GM18520 (cell line): ENCODE results near the gene MAPKAP1.
"Not testable (repeated sequence)": the region's sequence is repeated elsewhere in the genome, so short reads cannot be mapped to it uniquely, and the experiment has no call there.

ENCODE experiments used
- ATAC-seq: cut with Tn5 transposase; IDR thresholded peaks from one replicate; pipeline ENCODE4 v1.9.1; 2021; ENCODE audit not compliant: unreplicated experiment

Gene MAPKAP1

GRCh38 chr9:125570246-125570645 lies 136.8 kb downstream of the MAPKAP1 start:
- no peak for ATAC-seq

GRCh38 chr9:125568621-125569020 lies 138.4 kb downstream of the MAPKAP1 start:
- ATAC-seq = no peak

GRCh38 chr9:125566051-125566450 lies 141.0 kb downstream of the MAPKAP1 start:
- not testable (repeated sequence) for ATAC-seq

DNA sequence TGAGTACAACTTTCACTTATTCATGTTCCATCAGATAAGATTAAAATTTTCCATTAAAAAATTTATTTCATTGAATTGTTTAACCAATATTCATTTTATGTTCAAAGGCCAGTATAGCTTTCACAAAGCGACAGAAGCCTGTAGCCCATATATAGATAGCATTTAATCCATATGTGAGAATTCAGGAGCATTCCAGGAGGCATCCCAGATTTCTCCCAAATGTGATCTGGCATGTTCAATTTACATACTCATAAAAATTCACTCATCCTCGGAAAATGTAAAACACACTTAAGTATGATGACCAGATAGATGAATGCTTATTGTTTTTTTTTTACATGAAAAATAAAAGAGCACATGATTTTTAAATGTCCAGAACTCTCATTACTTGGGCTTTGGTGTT lies 141.9 kb downstream of the MAPKAP1 start:
- ATAC-seq = no peak

DNA sequence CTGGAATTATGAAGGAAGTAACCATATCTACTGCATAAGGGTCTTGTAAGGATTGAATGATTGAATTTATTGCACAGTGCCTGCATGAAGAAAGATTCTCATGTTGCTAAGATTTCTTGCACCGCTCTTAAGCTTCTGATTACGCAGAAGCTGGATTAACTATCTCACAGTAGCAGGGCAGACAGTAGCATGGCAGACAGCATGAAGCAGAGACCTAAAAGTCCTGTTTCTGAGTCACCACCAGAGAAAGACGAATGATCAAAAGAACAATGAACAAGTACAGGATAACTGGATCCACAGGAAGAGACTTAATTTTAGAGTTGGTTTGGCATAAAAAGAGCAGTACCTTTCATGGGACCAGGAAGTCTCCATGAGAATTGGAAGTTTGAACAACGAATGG lies 142.4 kb downstream of the MAPKAP1 start:
- ATAC-seq = no peak

DNA sequence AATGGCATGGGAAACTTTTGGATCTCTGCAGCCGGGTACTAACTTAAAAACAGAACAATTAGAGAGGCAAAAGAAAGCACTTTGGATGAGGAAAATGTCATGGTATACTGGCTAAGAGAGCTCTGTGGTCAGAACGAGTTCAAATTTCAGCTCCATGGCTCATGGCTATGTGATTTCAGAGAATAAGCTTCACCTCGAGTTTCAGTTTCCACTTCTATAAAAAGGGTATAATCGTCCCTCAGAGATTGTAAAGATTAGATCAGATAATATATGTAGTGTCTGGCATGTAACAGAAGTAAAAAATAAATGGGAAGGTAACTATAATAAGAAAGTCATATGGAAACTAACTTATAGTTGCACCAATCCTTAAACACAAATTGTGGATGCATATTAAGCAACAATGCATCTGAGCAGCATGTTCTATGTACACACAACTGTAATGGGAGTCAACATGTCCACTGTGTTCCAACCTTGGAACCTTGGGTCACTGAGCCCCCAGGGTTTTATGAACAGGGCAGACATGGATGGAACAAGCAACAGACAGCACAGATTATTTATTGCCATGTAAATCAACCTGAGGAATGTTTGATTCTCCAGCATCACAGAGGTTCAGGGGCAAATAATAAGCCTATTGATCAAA lies 145.4 kb downstream of the MAPKAP1 start:
- peak; percentile 47 for ATAC-seq

DNA sequence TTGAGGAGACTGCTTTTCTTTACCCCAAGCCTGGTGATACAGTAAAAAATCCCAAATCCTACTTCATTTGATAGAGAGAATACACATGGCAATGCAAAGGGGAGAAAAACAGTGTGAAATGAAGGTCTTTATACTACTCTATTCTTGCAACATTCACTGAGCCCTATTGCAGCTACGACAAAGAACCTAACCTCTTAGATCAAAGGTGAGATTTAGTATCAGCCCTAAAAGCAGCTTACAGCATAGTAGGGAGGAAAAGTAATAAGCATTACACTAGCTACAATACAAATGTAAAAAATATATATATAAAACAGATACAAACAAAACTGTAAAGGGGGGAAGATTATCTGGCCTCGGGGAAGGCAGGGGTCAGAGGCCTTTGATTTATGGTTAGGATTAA lies 147.1 kb downstream of the MAPKAP1 start:
- no peak for ATAC-seq

GRCh38 chr9:125559194-125559593 lies 147.8 kb downstream of the MAPKAP1 start:
- ATAC-seq = no peak

GRCh38 chr9:125558453-125559092 lies 148.4 kb downstream of the MAPKAP1 start:
- no peak for ATAC-seq

- no peak for ATAC-seq
Observed at GRCh38 chr9:125556046-125556721, 150.8 kb downstream of the MAPKAP1 start.

DNA sequence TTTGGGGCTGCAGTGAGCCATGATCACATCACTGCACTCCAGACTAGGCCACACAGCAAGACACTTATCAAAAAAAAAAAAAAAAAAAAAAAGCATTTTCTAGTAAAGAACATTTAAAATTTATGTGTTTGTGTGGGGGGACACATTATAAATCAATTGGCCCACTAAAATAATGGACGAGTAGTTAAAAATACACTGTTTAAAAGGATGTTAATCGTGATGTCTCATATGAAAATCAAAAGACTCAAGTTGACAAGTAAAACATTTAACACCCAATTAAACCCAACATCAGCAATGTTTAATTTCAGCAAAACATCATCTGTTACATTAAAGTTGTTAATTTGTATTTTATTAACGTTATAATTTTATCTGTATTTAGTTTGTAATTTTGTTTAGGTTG lies 152.3 kb downstream of the MAPKAP1 start:
- ATAC-seq = no peak

DNA sequence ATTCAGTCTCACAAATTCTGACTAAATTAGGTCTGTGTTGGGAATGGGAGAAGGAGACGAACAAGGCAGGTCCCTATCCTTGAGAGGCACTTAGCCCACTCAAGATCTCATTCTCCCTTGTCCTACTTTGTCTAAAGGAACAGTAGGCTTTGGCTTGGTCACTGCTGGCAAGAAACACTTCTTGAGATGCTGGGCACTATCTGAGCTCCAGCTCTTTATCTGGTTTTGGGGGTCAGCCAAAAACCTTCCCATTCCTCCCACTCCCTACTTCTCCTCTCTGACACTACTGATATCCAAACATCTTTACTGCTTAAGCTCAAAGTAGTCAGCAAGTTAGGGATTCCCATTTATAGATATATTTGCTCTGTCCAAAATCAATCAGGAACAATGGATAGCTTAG lies 155.2 kb downstream of the MAPKAP1 start:
- no peak for ATAC-seq

DNA sequence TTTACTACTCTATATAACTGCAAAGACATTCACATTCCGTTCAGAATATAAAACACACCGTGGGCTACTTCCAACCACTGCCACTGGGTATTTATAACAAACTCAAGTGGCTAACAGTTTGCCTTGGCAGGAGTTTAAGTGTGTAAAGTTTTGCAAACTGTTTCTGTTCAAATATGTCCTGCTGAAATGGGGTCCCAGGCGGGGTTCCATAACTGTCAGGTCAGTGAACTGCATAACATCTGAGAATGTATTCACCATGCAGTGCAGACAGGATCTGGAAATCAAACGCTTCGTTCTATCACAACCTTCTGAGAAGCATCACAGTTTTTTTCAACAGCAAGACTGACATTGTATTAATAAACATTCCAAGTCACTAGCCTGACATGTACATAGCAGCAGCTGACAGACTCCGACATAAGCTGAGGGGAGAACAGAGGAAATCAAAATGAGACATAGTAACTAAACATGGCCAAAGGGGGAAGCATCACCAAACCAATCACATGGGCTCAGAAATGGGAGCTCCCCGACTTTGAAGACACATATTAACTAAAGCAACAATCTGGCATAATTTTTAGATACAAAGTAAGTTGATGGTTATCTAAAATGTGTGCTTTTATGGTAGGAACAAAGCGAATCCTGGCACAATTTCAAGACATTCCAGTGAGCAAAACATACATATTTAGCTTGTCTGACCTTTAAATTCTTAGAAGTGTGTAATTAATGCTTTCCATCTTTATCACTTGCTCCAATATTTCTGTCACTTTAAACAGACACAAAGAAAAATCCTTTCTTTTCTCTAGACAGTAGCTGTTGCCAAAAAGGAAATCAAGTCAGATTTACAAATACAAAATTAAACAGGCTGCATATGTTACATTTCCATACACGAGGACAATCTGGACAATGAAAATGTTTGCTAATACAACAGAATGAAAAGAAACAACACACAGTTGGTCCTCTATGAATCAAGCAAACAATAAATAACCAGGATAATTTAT lies 156.8 kb downstream of the MAPKAP1 start:
- no peak for ATAC-seq

- ATAC-seq = no peak
Observed at GRCh38 chr9:125549465-125549871, 157.5 kb downstream of the MAPKAP1 start.

GRCh38 chr9:125549039-125549438 lies 158.0 kb downstream of the MAPKAP1 start:
- no peak for ATAC-seq

GRCh38 chr9:125548141-125548540 lies 158.9 kb downstream of the MAPKAP1 start:
- ATAC-seq = no peak

- ATAC-seq = no peak
Observed at GRCh38 chr9:125547368-125547767, 159.6 kb downstream of the MAPKAP1 start.

GRCh38 chr9:125545845-125546244 lies 161.2 kb downstream of the MAPKAP1 start:
- ATAC-seq = no peak

GRCh38 chr9:125544988-125545651 lies 161.9 kb downstream of the MAPKAP1 start:
- ATAC-seq = no peak

GRCh38 chr9:125544484-125544883 lies 162.5 kb downstream of the MAPKAP1 start:
- ATAC-seq = no peak

GRCh38 chr9:125541840-125542243 lies 165.2 kb downstream of the MAPKAP1 start:
- ATAC-seq = no peak
